HG02973 (cell line): ENCODE measurements around the gene RUNX1.

ENCODE experiments used
- ATAC-seq: cut with Tn5 transposase; IDR thresholded peaks from one replicate; pipeline ENCODE4 v1.9.1; 2021; ENCODE audit warnings: moderate library complexity; ENCODE audit not compliant: unreplicated experiment

RUNX1 gene

DNA sequence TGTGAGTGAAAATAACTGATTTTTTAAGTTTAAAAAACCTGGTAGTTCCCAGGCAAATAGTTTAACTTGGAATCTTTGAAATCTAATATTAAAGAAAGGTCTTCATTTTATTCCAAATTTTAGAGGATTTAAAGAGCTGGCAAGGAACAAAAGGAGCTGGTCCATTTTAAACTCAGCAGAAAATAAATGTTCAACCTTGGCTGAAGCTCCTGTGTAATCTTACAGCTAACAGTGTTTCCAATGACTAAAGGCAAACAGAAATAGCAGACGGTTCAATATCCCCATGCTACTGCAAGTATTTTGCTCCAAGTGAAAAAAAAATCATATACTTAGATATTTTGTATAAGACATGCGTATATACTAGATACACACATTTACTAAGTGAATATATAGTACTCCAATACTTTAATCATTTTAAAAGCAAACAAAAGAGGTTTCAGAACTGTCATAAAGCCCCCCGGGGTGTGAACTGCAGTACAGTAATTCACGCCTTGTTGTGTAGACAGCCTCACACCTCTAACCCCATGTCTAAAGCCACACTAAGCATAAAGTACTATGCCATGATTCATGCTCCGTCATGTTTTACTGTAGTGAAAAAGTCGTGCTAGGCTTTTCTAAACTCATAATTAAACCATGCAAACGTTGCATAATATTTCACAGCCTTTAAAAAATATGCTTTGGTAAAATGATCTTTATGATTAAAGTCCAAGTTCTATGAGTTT is 248.1 kb downstream of the RUNX1 start:
- ATAC-seq: no peak

- ATAC-seq: no peak
Observed at GRCh38 chr21:34799092-34799491, 250.0 kb downstream of the RUNX1 start.

DNA sequence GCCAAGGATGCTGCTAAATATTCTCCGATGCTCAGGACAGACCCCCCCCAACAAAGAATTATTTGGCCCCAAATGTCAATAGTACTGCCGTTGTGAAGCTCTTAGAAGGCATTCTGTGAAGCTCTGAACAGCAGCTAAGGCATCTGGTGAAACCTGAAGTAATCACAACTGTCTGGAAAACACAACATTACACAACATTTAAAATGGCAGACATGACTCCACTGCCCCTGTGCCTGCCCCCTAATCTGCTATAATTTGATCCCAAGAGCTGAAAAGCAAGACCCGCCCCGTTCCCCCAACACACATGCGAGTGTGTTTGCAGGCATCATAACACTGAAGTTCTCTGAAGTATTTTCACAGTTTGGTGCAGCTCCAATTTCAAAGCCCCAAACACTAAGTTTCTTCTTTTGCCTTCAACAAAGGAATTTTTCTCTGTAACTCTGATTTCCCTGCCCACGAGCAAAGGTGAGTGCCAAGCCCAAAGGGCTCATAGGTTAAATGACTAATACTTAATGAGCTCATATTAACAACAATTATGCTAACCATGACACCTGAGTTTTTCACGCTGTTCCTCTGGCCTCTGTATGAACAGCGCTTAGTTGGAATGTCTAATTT is 251.1 kb downstream of the RUNX1 start:
- no peak for ATAC-seq

- no peak for ATAC-seq
Observed at GRCh38 chr21:34797201-34797525, 251.9 kb downstream of the RUNX1 start.

DNA sequence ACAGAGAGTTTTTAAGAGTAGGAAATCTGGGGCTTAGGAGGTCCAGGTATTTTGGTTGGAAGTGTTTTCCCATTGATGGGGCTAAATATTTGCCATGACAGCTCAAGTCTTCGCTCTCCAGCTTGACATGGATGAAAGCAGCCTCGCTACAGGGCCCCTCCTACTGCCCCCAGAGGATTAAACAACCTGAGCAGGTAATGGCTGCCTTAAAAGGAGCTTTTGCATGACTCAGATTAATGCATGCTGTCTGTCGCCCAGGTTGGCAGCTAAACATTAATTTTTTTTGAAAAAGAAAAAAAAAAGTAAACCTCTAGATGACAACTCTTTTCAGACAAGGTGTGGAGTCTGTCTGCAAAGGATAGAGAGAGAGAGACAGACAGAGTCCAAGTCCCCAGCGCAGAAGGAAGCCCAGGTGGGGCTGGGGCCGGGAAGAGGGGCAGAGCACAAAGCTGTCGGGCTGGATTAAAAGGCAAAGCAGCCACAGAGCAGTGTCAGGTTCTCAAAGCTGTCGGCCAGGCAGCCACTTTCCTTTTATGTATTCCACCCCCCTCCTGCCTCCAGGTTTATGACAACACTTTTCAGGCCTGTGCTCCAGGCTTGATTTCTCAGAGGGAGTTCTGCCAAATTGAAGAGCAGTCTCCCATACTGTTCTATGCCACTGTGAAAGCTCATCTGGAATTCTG is 252.4 kb downstream of the RUNX1 start:
- ATAC-seq: no peak

GRCh38 chr21:34795548-34796180 is 253.4 kb downstream of the RUNX1 start:
- ATAC-seq: no peak

GRCh38 chr21:34795175-34795547 is 253.9 kb downstream of the RUNX1 start:
- ATAC-seq: no peak

GRCh38 chr21:34794686-34795085 is 254.4 kb downstream of the RUNX1 start:
- no peak for ATAC-seq

DNA sequence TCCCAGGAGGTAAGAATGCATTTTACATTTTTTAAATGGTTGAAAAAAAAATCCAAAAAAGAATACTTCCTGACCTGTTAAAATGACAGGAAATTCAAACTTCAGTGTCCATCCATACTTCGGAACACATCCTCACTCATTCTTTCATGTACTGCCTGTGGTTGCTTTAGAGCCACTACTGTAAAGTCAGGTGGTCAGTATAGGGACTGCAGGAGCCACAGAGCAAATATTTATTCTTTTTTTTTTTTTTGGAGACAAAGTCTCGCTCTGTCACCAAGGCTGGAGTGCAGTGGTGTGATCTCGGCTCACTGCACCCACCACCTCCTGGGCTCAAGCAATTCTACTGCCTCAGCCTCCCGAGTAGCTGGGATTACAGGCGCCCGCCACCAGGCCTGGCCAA is 255.6 kb downstream of the RUNX1 start:
- ATAC-seq: no peak

GRCh38 chr21:34792504-34793089 is 256.5 kb downstream of the RUNX1 start:
- no peak for ATAC-seq

- no peak for ATAC-seq
Observed at GRCh38 chr21:34791776-34792503, 257.2 kb downstream of the RUNX1 start.

DNA sequence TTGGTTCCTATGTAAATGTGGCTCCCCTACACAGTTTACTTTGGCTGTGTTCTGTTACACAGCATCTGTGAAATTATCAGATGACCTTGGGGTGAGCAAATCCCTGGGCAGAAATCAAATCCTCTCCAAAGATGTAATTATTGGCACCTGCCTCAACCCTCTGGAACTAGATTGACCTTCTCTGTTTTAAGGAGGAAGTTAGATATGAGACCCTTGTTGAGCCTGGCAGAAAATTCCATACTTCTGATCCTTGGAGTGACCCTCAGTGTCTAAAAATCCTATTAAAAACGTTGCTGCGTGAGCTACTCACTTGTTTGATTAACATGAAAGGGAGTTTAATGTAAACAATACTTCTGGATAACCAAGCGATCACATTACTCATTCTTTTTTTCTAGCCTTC is 258.3 kb downstream of the RUNX1 start:
- ATAC-seq: no peak

- ATAC-seq: no peak
Observed at GRCh38 chr21:34790341-34790740, 258.8 kb downstream of the RUNX1 start.

DNA sequence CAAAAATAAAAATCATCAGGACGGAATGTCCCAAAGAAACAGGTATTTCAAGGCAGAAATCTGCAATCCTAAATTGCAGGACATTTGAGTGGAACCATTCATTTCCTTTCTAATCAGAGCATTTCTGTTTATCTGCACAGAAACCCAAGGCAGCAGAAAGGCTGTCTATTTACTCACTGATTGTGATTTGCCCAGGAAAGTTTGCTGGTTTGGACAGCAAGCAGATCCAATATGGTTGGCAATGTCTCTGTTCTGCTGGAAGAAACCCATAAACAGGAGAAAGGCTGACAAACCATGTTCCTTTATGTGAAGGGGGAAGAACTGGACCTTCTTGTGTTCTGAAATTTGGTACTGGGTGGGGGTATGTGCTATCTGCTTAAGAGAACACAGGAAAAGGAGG is 260.2 kb downstream of the RUNX1 start:
- ATAC-seq: no peak

GRCh38 chr21:34783815-34784214 is 265.3 kb downstream of the RUNX1 start:
- ATAC-seq: no peak

GRCh38 chr21:34782506-34783360 is 266.4 kb downstream of the RUNX1 start:
- ATAC-seq: no peak

GRCh38 chr21:34781526-34781925 is 267.6 kb downstream of the RUNX1 start:
- ATAC-seq: no peak

GRCh38 chr21:34779860-34780259 is 269.2 kb downstream of the RUNX1 start:
- no peak for ATAC-seq

DNA sequence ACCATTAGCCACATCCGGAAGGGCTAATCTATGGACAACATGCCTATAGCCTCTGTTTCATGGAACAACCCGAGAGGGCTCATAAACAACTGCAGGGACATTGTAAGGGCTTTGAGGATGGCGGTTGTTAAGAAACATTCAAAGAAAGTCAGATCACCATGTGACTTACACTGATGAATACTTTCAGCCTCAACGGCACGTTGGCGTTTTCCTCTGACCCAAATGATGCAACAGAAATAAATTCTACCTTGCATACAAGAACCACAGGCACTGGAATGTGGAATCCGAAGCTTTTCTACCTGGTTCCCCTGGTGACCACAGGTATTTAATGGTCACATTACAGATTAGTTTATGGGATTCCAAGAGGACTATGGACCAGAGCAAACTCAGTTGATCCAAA is 273.3 kb downstream of the RUNX1 start:
- no peak for ATAC-seq

- ATAC-seq: no peak
Observed at GRCh38 chr21:34774750-34775149, 274.4 kb downstream of the RUNX1 start.
